ENCODE results near the gene ZNF777. TPM values are rescaled to one million over a fixed set of nuclear protein-coding genes. Genes with fewer than 3 reads are reported as not detected.

Gene ZNF777
- total RNA-seq: 19.0 and 19.3 TPM in 2 replicates

GRCh38 chr7:149460493-149461277 lies at the start of gene ZNF777:
Gene ZNF777 (minus strand): TSS chr7:149461062. CDS start chr7:149456022, 5,040 bp downstream.
- H3K27me3 Mint-ChIP-seq (ENCODE audit: insufficient read depth): peaks cover 27% of the 10 kb centered on the region
- H3K36me3 Mint-ChIP-seq (ENCODE audit: low read depth): peaks cover 3% of the 10 kb centered on the region
- H3K9me3 Mint-ChIP-seq: no peaks in the 10 kb centered on the region
- peak within 1 kb of the TSS; percentile 66 for H3K27ac Mint-ChIP-seq
- peak within 1 kb of the TSS; percentile 85 for H3K4me3 Mint-ChIP-seq
- H3K4me1 Mint-ChIP-seq (ENCODE audit: low read depth): peaks cover 23% of the 10 kb centered on the region
- DNase-seq (ENCODE audit: low spot score): peak; percentile 80
- intact Hi-C loops (cut with micrococcal nuclease): loop anchor here (1.0 to 2.0 kb wide), 8 partner anchors 37 to 378 kb away; partner anchors contain the start of genes ZNF212, ZNF282, ZNF398 and ZNF746

- peaks cover 6% of the 10 kb centered on the region for H3K27me3 Mint-ChIP-seq (ENCODE audit: insufficient read depth)
- DNase-seq (ENCODE audit: low spot score): no peak
- H3K9me3 Mint-ChIP-seq: peaks cover 62% of the 10 kb centered on the region
- H3K36me3 Mint-ChIP-seq (ENCODE audit: low read depth): peaks cover 4% of the 10 kb centered on the region
- H3K27ac Mint-ChIP-seq: no peak overlapping the region
- no peak overlapping the region for H3K4me3 Mint-ChIP-seq
- no peaks in the 10 kb centered on the region for H3K4me1 Mint-ChIP-seq (ENCODE audit: low read depth)
- intact Hi-C loops (cut with micrococcal nuclease): no loop called here
These were observed 49.4 kb upstream of the ZNF777 start for GRCh38 chr7:149510248-149510647.

DNA sequence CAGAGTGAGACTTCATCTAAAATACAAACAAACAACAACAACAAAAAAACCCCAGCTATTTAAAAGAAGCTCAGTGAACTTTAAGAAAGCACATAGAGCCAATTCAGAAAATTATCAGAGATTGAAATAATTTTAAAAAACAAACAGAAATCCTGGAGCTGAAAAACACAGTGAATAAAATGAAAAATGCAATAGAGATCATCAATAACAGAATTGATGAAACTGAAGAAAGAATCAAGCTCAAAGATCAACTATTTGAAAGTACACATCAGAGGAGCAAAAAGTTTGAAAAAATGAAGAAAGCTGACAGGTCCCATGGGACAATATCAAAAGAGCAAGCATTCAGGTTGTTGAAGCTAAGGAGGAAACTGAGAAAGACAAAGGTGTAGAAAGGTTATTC lies 48.9 kb upstream of the ZNF777 start:
- no peaks in the 10 kb centered on the region for H3K4me1 Mint-ChIP-seq (ENCODE audit: low read depth)
- H3K9me3 Mint-ChIP-seq: peaks cover 64% of the 10 kb centered on the region
- intact Hi-C loops (cut with micrococcal nuclease): no loop called here

DNA sequence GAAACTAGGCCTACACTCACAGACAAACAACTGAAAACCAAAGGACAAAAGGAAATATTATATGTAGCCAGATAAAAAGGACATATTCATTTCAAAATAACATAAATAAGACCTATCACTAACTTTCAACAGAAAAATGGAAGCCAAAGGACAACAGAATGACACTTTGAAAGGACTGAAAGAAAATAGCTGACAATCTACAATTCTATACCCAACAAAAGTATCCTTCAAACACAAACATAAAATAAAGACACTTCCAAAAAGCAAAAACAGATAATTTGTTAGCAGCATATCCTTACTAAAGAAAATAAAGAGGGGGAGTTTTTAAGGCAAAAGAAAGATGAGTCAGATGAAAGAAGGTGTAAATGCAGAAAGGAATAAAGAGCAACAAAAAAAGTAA lies 44.7 kb upstream of the ZNF777 start:
- no peak overlapping the region for H3K4me3 Mint-ChIP-seq
- no peak overlapping the region for H3K27ac Mint-ChIP-seq
- peaks cover 5% of the 10 kb centered on the region for H3K4me1 Mint-ChIP-seq (ENCODE audit: low read depth)
- no peak for DNase-seq (ENCODE audit: low spot score)
- H3K9me3 Mint-ChIP-seq: peaks cover 43% of the 10 kb centered on the region
- intact Hi-C loops (cut with micrococcal nuclease): no loop called here
- H3K36me3 Mint-ChIP-seq (ENCODE audit: low read depth): peaks cover 6% of the 10 kb centered on the region
- H3K27me3 Mint-ChIP-seq (ENCODE audit: insufficient read depth): peaks cover 5% of the 10 kb centered on the region

More for the DNA sequence above, 48.9 kb upstream of the ZNF777 start:
- H3K36me3 Mint-ChIP-seq (ENCODE audit: low read depth): peaks cover 4% of the 10 kb centered on the region
- H3K4me3 Mint-ChIP-seq: no peak overlapping the region
- H3K27me3 Mint-ChIP-seq (ENCODE audit: insufficient read depth): peaks cover 6% of the 10 kb centered on the region
- no peak for DNase-seq (ENCODE audit: low spot score)
- no peak overlapping the region for H3K27ac Mint-ChIP-seq

GRCh38 chr7:149501651-149502050 lies 40.8 kb upstream of the ZNF777 start:
- peaks cover 2% of the 10 kb centered on the region for H3K36me3 Mint-ChIP-seq (ENCODE audit: low read depth)
- no peak overlapping the region for H3K27ac Mint-ChIP-seq
- peaks cover 16% of the 10 kb centered on the region for H3K9me3 Mint-ChIP-seq
- peaks cover 5% of the 10 kb centered on the region for H3K27me3 Mint-ChIP-seq (ENCODE audit: insufficient read depth)
- peaks cover 21% of the 10 kb centered on the region for H3K4me1 Mint-ChIP-seq (ENCODE audit: low read depth)
- H3K4me3 Mint-ChIP-seq: no peak overlapping the region
- intact Hi-C loops (cut with micrococcal nuclease): no loop called here
- DNase-seq (ENCODE audit: low spot score): no peak

- Mint-ChIP-seq H3K36me3 (ENCODE audit: low read depth) (peaks cover 2% of the 10 kb centered on the region), H3K9me3 (peaks cover 16% of the 10 kb centered on the region), H3K27ac (no peak overlapping the region), H3K4me3 (no peak overlapping the region), H3K27me3 (ENCODE audit: insufficient read depth) (peaks cover 5% of the 10 kb centered on the region), H3K4me1 (ENCODE audit: low read depth) (peaks cover 27% of the 10 kb centered on the region)
- intact Hi-C loops (cut with micrococcal nuclease): no loop called here
- no peak for DNase-seq (ENCODE audit: low spot score)
These were observed 40.0 kb upstream of the ZNF777 start for GRCh38 chr7:149500910-149501309.

DNA sequence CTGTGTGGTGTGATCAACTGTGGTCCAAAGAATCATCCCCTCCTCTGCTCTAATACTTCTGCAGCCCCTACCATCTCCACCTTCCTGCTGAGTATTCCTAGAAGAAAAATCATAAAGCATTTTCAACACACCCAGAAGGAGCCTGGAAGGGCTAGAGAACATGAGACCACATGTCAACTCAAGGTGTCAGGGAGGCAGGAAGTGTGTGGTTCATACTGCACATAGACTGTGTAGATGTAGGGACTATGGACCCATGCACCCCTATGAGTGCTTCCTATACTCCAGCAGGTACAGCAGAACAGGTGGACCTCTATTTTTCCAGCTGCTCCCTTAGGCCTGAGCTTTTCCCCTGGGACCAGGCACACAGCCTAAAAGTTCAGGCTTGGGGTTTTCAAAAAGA lies 39.3 kb upstream of the ZNF777 start:
- Mint-ChIP-seq H3K27ac (peak overlapping the region; percentile 31), H3K4me3 (peak overlapping the region; percentile 63), H3K9me3 (peaks cover 10% of the 10 kb centered on the region), H3K27me3 (ENCODE audit: insufficient read depth) (peaks cover 2% of the 10 kb centered on the region), H3K4me1 (ENCODE audit: low read depth) (peaks cover 34% of the 10 kb centered on the region), H3K36me3 (ENCODE audit: low read depth) (peaks cover 3% of the 10 kb centered on the region)
- no peak for DNase-seq (ENCODE audit: low spot score)
- intact Hi-C loops (cut with micrococcal nuclease): no loop called here

- no peak for DNase-seq (ENCODE audit: low spot score)
- Mint-ChIP-seq H3K4me3 (peak overlapping the region; percentile 3), H3K27ac (no peak overlapping the region), H3K36me3 (ENCODE audit: low read depth) (peaks cover 9% of the 10 kb centered on the region), H3K27me3 (ENCODE audit: insufficient read depth) (peaks cover 2% of the 10 kb centered on the region), H3K9me3 (no peaks in the 10 kb centered on the region), H3K4me1 (ENCODE audit: low read depth) (peaks cover 43% of the 10 kb centered on the region)
- intact Hi-C loops (cut with micrococcal nuclease): loop anchor here (1.0 to 10.0 kb wide), 9 partner anchors 102 to 512 kb away; partner anchors contain the start of genes ZNF212, ZNF282 and ZNF398
These were observed 37.9 kb upstream of the ZNF777 start for GRCh38 chr7:149498811-149499210.

DNA sequence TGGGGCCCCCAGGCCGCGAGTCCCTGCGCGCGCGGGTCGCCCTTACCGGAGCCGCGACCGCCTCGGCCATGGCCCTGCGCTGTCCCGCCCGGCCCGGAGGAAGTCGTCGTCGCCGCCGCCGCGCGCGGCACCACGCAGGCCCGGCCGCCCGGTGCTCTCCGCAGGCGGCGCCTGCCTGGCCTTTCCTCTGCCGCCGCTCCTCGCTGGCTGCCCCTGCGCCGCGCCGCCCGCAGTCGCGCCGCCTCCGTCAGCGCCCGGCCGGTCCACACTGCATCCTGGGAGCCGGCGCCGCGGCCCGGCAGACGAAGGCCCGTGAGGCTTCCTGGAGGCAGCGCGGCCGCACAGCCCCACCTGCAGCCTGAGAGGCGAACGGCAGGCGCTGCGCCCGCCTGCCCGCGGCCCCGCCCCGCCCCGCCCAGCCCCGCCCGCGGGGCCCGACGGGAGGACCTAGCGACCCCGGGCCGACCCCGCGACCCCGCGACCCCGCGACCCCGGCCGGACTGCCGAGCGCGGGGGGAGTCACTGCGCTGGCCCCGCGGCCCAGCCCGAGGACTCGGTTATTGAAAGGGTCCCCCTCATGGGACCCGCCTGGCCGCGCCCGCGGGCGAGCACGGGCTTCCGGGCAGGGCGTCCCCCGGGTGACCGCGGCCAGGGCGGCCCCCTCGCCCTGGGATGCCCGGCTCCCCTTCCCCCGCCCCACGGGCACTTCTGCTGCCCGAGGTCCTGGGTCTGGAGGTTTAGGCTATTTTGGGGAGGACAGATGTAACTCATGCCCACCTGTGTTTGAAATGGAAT lies 36.8 kb upstream of the ZNF777 start, which contains the start of gene ZNF746:
Gene ZNF746 (minus strand): TSS at position 343 of the 795 bp plus-strand sequence. CDS start 273 bp downstream, at position 70.
- Mint-ChIP-seq H3K4me3 (peak within 1 kb of the TSS; percentile 99), H3K4me1 (ENCODE audit: low read depth) (peaks cover 43% of the 10 kb centered on the region), H3K9me3 (no peaks in the 10 kb centered on the region), H3K27me3 (ENCODE audit: insufficient read depth) (no peaks in the 10 kb centered on the region), H3K36me3 (ENCODE audit: low read depth) (peaks cover 16% of the 10 kb centered on the region), H3K27ac (peak within 1 kb of the TSS; percentile 96)
- intact Hi-C loops (cut with micrococcal nuclease): loop anchor here (1.0 to 10.0 kb wide), 14 partner anchors 37 to 510 kb away; partner anchors contain the start of genes ZNF212, ZNF282, ZNF398 and ZNF783
- peak; percentile 78 for DNase-seq (ENCODE audit: low spot score)

DNA sequence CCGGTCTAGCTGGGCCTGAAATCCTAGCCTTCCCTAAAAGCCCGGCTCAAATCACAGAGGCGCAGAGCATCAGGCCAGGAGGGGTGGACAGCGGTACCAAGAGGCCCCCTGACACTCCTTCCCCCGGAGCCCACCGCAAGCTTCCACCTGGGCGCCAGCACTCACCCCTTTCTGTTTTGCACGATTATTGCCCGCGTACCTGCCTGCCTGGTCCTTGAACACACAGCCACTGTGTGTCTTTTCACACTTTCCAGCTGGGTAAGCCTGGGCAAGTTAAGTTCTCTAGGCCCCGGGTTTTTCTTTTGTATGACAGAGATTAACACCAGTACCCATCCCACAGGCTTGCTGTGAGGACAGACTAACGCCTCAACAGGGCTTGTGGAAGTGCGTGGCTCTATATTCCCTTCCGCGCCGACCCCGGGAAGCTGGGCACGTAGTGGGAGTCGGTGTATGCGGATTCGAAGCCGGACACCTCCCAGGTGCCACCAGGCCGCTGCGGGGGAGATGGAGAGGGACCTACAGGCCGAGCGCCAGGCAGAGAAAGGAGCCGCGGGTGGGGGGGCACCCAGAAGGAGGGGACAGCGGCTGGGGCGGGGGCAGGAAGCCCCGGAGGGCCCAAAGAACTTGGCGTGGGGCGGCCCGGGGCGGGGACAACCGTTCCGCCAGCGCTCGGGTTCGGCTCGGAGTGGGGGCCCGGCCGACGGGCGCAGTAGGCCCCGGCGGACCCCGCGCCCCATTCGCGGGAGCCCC lies 36.0 kb upstream of the ZNF777 start:
- H3K4me3 Mint-ChIP-seq: peak overlapping the region; percentile 99
- H3K4me1 Mint-ChIP-seq (ENCODE audit: low read depth): peaks cover 43% of the 10 kb centered on the region
- DNase-seq (ENCODE audit: low spot score): peak; percentile 34
- peaks cover 18% of the 10 kb centered on the region for H3K36me3 Mint-ChIP-seq (ENCODE audit: low read depth)
- H3K27me3 Mint-ChIP-seq (ENCODE audit: insufficient read depth): no peaks in the 10 kb centered on the region
- peak overlapping the region; percentile 96 for H3K27ac Mint-ChIP-seq
- H3K9me3 Mint-ChIP-seq: no peaks in the 10 kb centered on the region
- intact Hi-C loops (cut with micrococcal nuclease): loop anchor here (1.0 to 10.0 kb wide), 11 partner anchors 37 to 510 kb away; partner anchors contain the start of genes ZNF282, ZNF398, ZNF783 and ZNF862

DNA sequence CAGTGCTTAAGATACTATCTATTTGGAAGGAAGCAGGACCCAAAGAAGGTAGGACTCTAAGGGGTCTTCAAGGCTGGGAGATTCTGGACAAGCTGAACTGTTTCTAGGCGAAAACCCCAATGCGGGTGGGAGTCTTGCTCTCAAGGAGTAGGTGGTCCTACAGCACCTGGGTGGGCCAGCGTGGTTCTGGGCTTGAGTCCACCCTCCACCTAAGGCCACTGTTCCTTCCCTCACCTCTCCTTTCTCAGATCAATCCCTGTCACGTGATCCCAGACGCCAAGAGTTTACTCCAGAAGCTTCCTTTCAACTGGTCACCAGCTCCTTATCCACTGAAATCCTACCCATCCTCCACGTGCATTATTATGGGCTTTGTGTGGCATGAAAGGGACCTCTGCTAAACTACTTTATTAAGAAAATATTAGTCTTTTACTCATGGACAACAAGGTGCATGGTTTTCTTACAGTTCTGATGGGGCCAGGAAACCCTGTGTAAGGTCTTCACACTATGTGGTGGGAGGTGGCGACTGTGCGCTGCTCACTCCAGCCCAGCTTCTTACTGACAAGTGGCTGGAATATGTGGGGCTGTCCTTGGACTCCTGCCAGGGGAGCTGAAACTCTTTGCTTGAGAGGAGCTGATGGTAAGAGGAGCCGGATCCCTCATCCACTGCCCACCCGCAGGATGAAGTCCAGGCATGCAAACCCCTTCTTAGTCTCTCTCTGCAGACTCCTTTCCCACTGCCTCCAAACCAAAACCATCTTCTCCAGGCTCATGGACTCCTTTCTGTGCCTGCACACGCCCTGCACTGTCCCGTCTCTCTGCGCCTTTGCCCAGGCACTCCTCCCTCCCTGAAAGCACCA lies 35.2 kb upstream of the ZNF777 start:
- no peaks in the 10 kb centered on the region for H3K27me3 Mint-ChIP-seq (ENCODE audit: insufficient read depth)
- H3K4me3 Mint-ChIP-seq: peak overlapping the region; percentile 99

More for the DNA sequence above, 35.2 kb upstream of the ZNF777 start:
- no peak overlapping the region for H3K27ac Mint-ChIP-seq
- peaks cover 43% of the 10 kb centered on the region for H3K4me1 Mint-ChIP-seq (ENCODE audit: low read depth)
- intact Hi-C loops (cut with micrococcal nuclease): loop anchor here (5.0 to 10.0 kb wide), 6 partner anchors 181 to 509 kb away; partner anchors contain the start of genes ZNF282 and ZNF398
- no peaks in the 10 kb centered on the region for H3K9me3 Mint-ChIP-seq
- no peak for DNase-seq (ENCODE audit: low spot score)
- peaks cover 21% of the 10 kb centered on the region for H3K36me3 Mint-ChIP-seq (ENCODE audit: low read depth)
